OCI-LY1 (cell line): ENCODE results near the gene SSC4D.
"Not testable (repeated sequence)": the region's sequence is repeated elsewhere in the genome, so short reads cannot be mapped to it uniquely, and the experiment has no call there.

Experiments
- H2AFZ ChIP-seq: fragments of 200-600 bp; sonication (generic), shearing (Covaris generic); 2 replicates; pipeline ENCODE4 v1.6.0; 2014; ENCODE audit warnings: antibody characterized with exemption, mild to moderate bottlenecking, low read length
- H3F3A ChIP-seq: fragments of 200-600 bp; sonication (generic), shearing (Covaris generic); 2 replicates; pipeline ENCODE4 v1.6.0; 2014; ENCODE audit warnings: mild to moderate bottlenecking, antibody characterized with exemption, low read length, moderate library complexity; ENCODE audit not compliant: insufficient read depth
- H3K27ac ChIP-seq: fragments of 200-600 bp; sonication (generic); 2 replicates; pipeline ENCODE4 v1.5.1; 2014; ENCODE audit warnings: low read length, mixed run types, mild to moderate bottlenecking, low read depth; ENCODE audit not compliant: poor library complexity, severe bottlenecking
- H3K27me3 ChIP-seq: fragments of 200-600 bp; sonication (generic); 2 replicates; pipeline ENCODE4 v1.6.0; 2014; ENCODE audit warnings: antibody characterized with exemption, mild to moderate bottlenecking, low read length, moderate library complexity; ENCODE audit not compliant: insufficient read depth
- H3K36me3 ChIP-seq: fragments of 200-600 bp; sonication (generic); 2 replicates; pipeline ENCODE4 v1.6.1; 2014; ENCODE audit warnings: mild to moderate bottlenecking, antibody characterized with exemption, low read length, moderate library complexity, mixed read lengths; ENCODE audit not compliant: insufficient read depth
- H3K4me1 ChIP-seq: fragments of 200-600 bp; sonication (generic); 2 replicates; pipeline ENCODE4 v1.5.1; 2014; ENCODE audit warnings: mild to moderate bottlenecking, low read length, moderate library complexity; ENCODE audit not compliant: insufficient read depth, severe bottlenecking
- H3K4me2 ChIP-seq: fragments of 200-600 bp; sonication (generic), shearing (Covaris generic); 2 replicates; pipeline ENCODE4 v1.6.1; 2014; ENCODE audit warnings: low read length
- H3K4me3 ChIP-seq: fragments of 200-600 bp; sonication (generic); 2 replicates; pipeline ENCODE4 v1.5.1; 2014; ENCODE audit warnings: low read length, low read depth, mild to moderate bottlenecking, mixed read lengths; ENCODE audit not compliant: poor library complexity, severe bottlenecking
- H3K79me2 ChIP-seq: fragments of 200-600 bp; shearing (Covaris generic); 2 replicates; pipeline ENCODE4 v1.6.1; 2016; ENCODE audit warnings: mixed run types, low read length, mixed read lengths; ENCODE audit not compliant: insufficient read depth
- H3K9ac ChIP-seq: fragments of 200-600 bp; sonication (generic), shearing (Covaris generic); 2 replicates; pipeline ENCODE4 v1.6.1; 2014; ENCODE audit warnings: mild to moderate bottlenecking, low read length, mixed read lengths
- H3K9me2 ChIP-seq: fragments of 200-600 bp; sonication (generic), shearing (Covaris generic); 2 replicates; pipeline ENCODE4 v1.6.1; 2014; ENCODE audit warnings: low read depth, mild to moderate bottlenecking, low read length, mixed read lengths
- H3K9me3 ChIP-seq: fragments of 200-600 bp; shearing (Covaris generic); 2 replicates; pipeline ENCODE4 v1.6.1; 2014; ENCODE audit warnings: low read length, mixed read lengths
- H4K20me1 ChIP-seq: fragments of 200-600 bp; sonication (generic), shearing (Covaris generic); 2 replicates; pipeline ENCODE4 v1.6.0; 2016; ENCODE audit warnings: mild to moderate bottlenecking, low read length; ENCODE audit not compliant: insufficient read depth
- CTCF ChIP-seq: fragments of 200-600 bp; sonication (generic), shearing (Covaris generic); IDR thresholded peaks from 2 replicates; pipeline ENCODE4 v1.5.1; 2017; ENCODE audit warnings: mild to moderate bottlenecking, antibody characterized with exemption, low read length, moderate library complexity, mixed read lengths
- EZH2 ChIP-seq: fragments of 200-600 bp; sonication (generic), shearing (Covaris generic); IDR thresholded peaks from 2 replicates; pipeline ENCODE4 v1.8.0; 2017; ENCODE audit warnings: borderline replicate concordance, mixed run types, mild to moderate bottlenecking, antibody characterized with exemption, low read length, moderate library complexity, mixed read lengths

The SSC4D gene

DNA sequence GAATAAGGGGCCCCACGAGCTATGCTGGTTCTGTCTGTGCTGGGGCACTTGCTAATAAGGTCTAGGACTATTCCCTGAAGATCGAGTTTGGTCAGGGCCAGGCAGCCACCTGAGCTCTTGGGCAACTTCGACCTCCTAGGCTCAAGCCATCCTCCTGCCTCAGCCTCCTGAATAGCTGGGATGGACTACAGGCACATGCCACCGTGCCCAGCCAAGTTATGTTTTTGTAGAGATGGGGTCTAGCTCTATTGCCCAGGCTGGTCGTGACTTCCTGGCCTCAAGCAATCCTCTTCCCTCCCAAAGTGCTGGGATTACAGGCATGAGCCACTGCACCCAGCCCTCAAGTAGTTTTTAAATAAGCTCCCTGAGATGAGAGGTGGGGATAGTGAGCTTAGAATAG lies 18.1 kb upstream of the SSC4D start:
- Histone ChIP-seq H4K20me1 (no peaks in the 10 kb centered on the region), H3K27ac (no peak overlapping the region)
- no peak for TF ChIP-seq EZH2
- TF ChIP-seq CTCF, result no peak

DNA sequence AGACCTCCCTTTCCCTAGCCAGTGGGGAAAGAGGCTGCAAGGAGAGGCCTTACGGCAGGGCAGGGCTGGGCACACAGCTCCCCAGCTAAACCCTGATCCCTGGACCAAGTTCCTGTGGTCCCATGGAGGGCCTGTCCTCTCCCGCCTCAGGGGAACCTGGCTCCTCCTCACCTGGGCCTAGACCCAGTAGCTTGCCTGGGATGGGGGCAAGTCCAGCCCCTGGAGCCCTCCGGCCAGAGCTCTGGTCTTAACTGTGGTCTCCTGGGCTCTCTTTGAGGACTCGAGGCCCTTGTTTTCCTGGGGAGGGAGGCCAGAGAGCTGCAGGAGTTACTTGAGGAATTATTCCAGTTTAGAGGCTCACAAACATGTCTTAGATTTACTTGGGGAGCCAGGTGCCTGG lies 16.7 kb upstream of the SSC4D start:
- H2AFZ ChIP-seq, result no peak overlapping the region
- H3K27me3 ChIP-seq, result no peaks in the 10 kb centered on the region
- H3K9ac ChIP-seq, result no peak overlapping the region
- H3K4me2 ChIP-seq, result no peak overlapping the region
- H3K9me2 ChIP-seq, result no peaks in the 10 kb centered on the region
- no peak overlapping the region for H3K27ac ChIP-seq
- no peaks in the 10 kb centered on the region for H3K4me1 ChIP-seq
- H3K4me3 ChIP-seq, result no peak overlapping the region
- H4K20me1 ChIP-seq, result no peaks in the 10 kb centered on the region
- H3K9me3 ChIP-seq, result no peaks in the 10 kb centered on the region
- TF ChIP-seq EZH2, result no peak
- TF ChIP-seq CTCF, result no peak
- no peaks in the 10 kb centered on the region for H3K79me2 ChIP-seq
- no peaks in the 10 kb centered on the region for H3F3A ChIP-seq
- H3K36me3 ChIP-seq, result no peaks in the 10 kb centered on the region

More for the DNA sequence above, 18.1 kb upstream of the SSC4D start:
- Histone ChIP-seq H3K9me2 (no peaks in the 10 kb centered on the region), H3K4me1 (no peaks in the 10 kb centered on the region), H3K27me3 (no peaks in the 10 kb centered on the region; the same call in 1 of the 2 replicates), H3K9ac (no peak overlapping the region), H3K9me3 (no peaks in the 10 kb centered on the region), H3K4me3 (no peak overlapping the region), H2AFZ (no peak overlapping the region), H3F3A (no peaks in the 10 kb centered on the region), H3K36me3 (no peaks in the 10 kb centered on the region), H3K4me2 (no peak overlapping the region), H3K79me2 (no peaks in the 10 kb centered on the region)

DNA sequence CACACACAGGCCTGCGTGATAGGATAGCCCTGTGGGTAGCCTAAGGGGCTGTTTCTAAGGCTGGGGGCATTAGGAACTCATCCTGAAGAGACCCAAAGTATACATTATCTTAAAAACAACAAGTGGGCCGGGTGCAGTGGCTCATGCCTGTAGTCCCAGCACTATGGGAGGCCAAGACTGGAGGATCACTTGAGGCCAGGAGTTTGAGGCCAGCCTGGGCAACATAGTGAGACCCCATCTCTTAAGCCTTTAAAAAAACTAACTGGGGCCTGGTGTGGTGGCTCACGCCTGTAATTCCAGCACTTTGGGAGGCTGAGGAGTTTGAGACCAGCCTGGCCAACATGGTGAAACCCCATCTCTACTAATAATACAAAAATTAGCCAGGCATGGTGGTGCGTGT lies 16.1 kb upstream of the SSC4D start:
- not testable (repeated sequence) for H3K4me1 ChIP-seq, H3K4me2 ChIP-seq, H3K9ac ChIP-seq, H3F3A ChIP-seq, H3K9me2 ChIP-seq, H2AFZ ChIP-seq, H3K4me3 ChIP-seq, H3K9me3 ChIP-seq, H4K20me1 ChIP-seq, H3K27ac ChIP-seq, H3K27me3 ChIP-seq, H3K79me2 ChIP-seq, H3K36me3 ChIP-seq

DNA sequence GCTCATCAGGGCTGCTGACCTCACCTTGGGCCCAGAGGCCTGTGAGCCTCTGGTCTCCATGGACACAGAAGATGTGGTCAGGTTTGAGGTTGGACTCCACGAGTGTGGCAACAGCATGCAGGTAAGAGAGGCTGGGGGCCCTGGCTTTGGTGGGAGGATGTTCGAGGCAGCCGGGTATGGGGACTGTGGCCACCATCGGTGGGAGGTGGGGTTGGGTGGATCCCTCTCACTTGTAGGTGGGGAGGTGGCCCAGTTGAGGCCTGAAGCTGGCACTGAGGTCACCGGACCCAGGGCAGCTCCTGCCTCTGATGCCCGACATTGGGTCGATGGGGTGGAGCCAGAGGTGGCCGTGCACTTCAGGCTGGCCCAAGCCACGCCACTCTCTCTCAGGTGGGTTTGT lies 15.7 kb upstream of the SSC4D start:
- H3K36me3 ChIP-seq, result no peaks in the 10 kb centered on the region
- no peaks in the 10 kb centered on the region for H3K27me3 ChIP-seq
- H2AFZ ChIP-seq, result no peak overlapping the region
- no peaks in the 10 kb centered on the region for H3K4me1 ChIP-seq
- H3K9ac ChIP-seq, result no peak overlapping the region
- no peaks in the 10 kb centered on the region for H3K9me3 ChIP-seq
- no peaks in the 10 kb centered on the region for H3F3A ChIP-seq
- H4K20me1 ChIP-seq, result no peaks in the 10 kb centered on the region
- H3K27ac ChIP-seq, result no peak overlapping the region
- no peak overlapping the region for H3K4me2 ChIP-seq
- no peak for TF ChIP-seq EZH2
- no peak for TF ChIP-seq CTCF
- H3K9me2 ChIP-seq, result no peaks in the 10 kb centered on the region
- no peak overlapping the region for H3K4me3 ChIP-seq
- H3K79me2 ChIP-seq, result no peaks in the 10 kb centered on the region
